OCI-LY7 (cell line): Measurements from ENCODE around the gene SYNJ2.

Source experiments
- EZH2phosphoT487 ChIP-seq: fragments of 200-600 bp; sonication (generic); IDR thresholded peaks from 2 replicates; pipeline ENCODE4 v1.6.1; 2018; ENCODE audit warnings: low read depth, borderline replicate concordance, mild to moderate bottlenecking, mixed run types, antibody characterized with exemption, low read length, moderate library complexity, mixed read lengths
- TF ChIP-seq, protein P1 (sequence below): fragments of 200-600 bp; sonication (generic); conservative IDR thresholded peaks from 2 replicates; pipeline ENCODE4 v1.5.1; 2014; ENCODE audit warnings: mild to moderate bottlenecking, antibody characterized with exemption, low read length, moderate library complexity, mixed read lengths

DNA sequence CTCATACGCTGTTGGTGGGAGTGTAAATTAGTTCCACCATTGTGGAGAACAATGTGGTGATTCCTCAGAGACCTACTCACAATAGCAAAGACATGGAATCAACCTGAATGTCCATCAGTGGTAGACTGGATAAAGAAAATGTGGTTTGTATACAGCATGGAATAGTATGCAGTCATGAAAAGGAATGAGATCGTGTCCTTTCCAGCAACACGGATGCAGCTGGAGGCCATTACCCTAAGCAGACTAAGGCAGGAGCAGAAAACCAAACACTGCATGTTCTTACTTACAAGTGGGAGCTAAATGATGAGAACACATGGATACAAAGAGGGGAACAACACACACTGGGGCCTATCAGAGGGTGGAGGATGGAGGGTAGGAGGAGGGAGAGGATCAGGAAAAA is 54.6 kb downstream of the SYNJ2 start:
- TF ChIP-seq, protein P1, sequence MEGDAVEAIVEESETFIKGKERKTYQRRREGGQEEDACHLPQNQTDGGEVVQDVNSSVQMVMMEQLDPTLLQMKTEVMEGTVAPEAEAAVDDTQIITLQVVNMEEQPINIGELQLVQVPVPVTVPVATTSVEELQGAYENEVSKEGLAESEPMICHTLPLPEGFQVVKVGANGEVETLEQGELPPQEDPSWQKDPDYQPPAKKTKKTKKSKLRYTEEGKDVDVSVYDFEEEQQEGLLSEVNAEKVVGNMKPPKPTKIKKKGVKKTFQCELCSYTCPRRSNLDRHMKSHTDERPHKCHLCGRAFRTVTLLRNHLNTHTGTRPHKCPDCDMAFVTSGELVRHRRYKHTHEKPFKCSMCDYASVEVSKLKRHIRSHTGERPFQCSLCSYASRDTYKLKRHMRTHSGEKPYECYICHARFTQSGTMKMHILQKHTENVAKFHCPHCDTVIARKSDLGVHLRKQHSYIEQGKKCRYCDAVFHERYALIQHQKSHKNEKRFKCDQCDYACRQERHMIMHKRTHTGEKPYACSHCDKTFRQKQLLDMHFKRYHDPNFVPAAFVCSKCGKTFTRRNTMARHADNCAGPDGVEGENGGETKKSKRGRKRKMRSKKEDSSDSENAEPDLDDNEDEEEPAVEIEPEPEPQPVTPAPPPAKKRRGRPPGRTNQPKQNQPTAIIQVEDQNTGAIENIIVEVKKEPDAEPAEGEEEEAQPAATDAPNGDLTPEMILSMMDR = no peak
- no peak for TF ChIP-seq EZH2phosphoT487
